IMR-90 (cell line): ENCODE results near the gene DPF3. TPM values are rescaled to one million over a fixed set of nuclear protein-coding genes. Genes with fewer than 3 reads are reported as not detected.

ENCODE experiments used
- ATAC-seq: fragments of 200-7000 bp; cut with Tn5 transposase; 2 replicates; pipeline ENCODE4 v1.9.1; 2020; ENCODE audit warnings: low read depth, mild to moderate bottlenecking, moderate library complexity
- BruUV-seq: library from RNA; stranded (reverse); fragments of 400-500 nt; replicated peaks from 2 replicates; lab custom pipeline; 2021; lab: Mats Ljungman, UMichigan
- CTCF ChIA-PET: fragments of 300-600 bp; formaldehyde crosslinking; extraction: SDS; loops from one replicate; lab custom pipeline; 2021; ENCODE audit warnings: antibody characterized with exemption; lab: Yijun Ruan, JAX
- POLR2A ChIA-PET: fragments of 300-600 bp; sonication (Branson Sonifier 250); formaldehyde crosslinking; loops from one replicate; lab custom pipeline; 2022; ENCODE audit warnings: antibody characterized with exemption; ENCODE audit not compliant: unreplicated experiment; lab: Charles Lee
- DNase-seq: peaks from one replicate; pipeline ENCODE4 v3.0.0; 2013
- H2AFZ ChIP-seq: replicated peaks from 2 replicates; pipeline ENCODE3; 2013; ENCODE audit warnings: low read length, mild to moderate bottlenecking; ENCODE audit not compliant: poor library complexity
- H2AK5ac ChIP-seq: 2 replicates; pipeline ENCODE4 v1.6.1; 2013; ENCODE audit warnings: low read depth, low read length, inconsistent platforms
- H2AK9ac ChIP-seq: replicated peaks from 2 replicates; pipeline ENCODE3; 2013; ENCODE audit warnings: mild to moderate bottlenecking, low read depth, low read length, moderate library complexity; ENCODE audit not compliant: poor library complexity
- H2BK120ac ChIP-seq: 2 replicates; pipeline ENCODE4 v1.6.1; 2013; ENCODE audit warnings: low read depth, low read length, inconsistent platforms
- H2BK15ac ChIP-seq: 3 replicates; pipeline ENCODE4 v1.6.1; 2013; ENCODE audit warnings: low read depth, low read length, inconsistent platforms
- H2BK20ac ChIP-seq: 2 replicates; pipeline ENCODE4 v1.6.1; 2013; ENCODE audit warnings: low read depth, mild to moderate bottlenecking, inconsistent platforms, low read length, moderate library complexity
- H2BK5ac ChIP-seq: 2 replicates; pipeline ENCODE4 v1.6.1; 2013; ENCODE audit warnings: mild to moderate bottlenecking, low read depth, low read length, inconsistent platforms; ENCODE audit not compliant: poor library complexity, severe bottlenecking
- H3K14ac ChIP-seq: replicated peaks from 2 replicates; pipeline ENCODE4 v1.6.1; 2013; ENCODE audit warnings: low read depth, low read length, inconsistent platforms
- H3K18ac ChIP-seq: 2 replicates; pipeline ENCODE4 v1.6.1; 2013; ENCODE audit warnings: low read depth, low read length, control low read depth
- H3K23ac ChIP-seq: 2 replicates; pipeline ENCODE4 v1.6.1; 2013; ENCODE audit warnings: low read depth, low read length, inconsistent platforms
- H3K27ac ChIP-seq: 2 replicates; pipeline ENCODE4 v1.5.1; 2013; ENCODE audit warnings: mild to moderate bottlenecking, control low read depth, low read length; ENCODE audit not compliant: insufficient read depth
- H3K27me3 ChIP-seq: 2 replicates; pipeline ENCODE4 v1.6.1; 2013; ENCODE audit warnings: low read length; ENCODE audit not compliant: control insufficient read depth, insufficient read depth
- H3K36me3 ChIP-seq: 2 replicates; pipeline ENCODE4 v1.6.1; 2013; ENCODE audit warnings: low read length, mixed read lengths; ENCODE audit not compliant: control insufficient read depth, insufficient read depth
- H3K4ac ChIP-seq: 2 replicates; pipeline ENCODE4 v1.6.1; 2013; ENCODE audit warnings: low read depth, low read length, inconsistent platforms
- H3K4me1 ChIP-seq: 2 replicates; pipeline ENCODE4 v1.6.1; 2013; ENCODE audit warnings: low read length, mixed read lengths; ENCODE audit not compliant: control insufficient read depth, insufficient read depth
- H3K4me2 ChIP-seq: 2 replicates; pipeline ENCODE4 v1.6.1; 2013; ENCODE audit warnings: low read depth, mild to moderate bottlenecking, control low read depth, low read length, moderate library complexity
- H3K4me3 ChIP-seq: 2 replicates; pipeline ENCODE4 v1.5.1; 2013; ENCODE audit warnings: low read depth, mild to moderate bottlenecking, control low read depth, low read length, moderate library complexity; ENCODE audit not compliant: insufficient read depth
- H3K56ac ChIP-seq: 2 replicates; pipeline ENCODE4 v1.6.1; 2013; ENCODE audit warnings: low read length, inconsistent platforms; ENCODE audit not compliant: insufficient read depth; ENCODE audit errors: extremely low read depth
- H3K79me1 ChIP-seq, 2 experiments: 2 replicates each; pipeline ENCODE4 v1.6.1; 2013; ENCODE audit warnings: low read length in 2 of 2, inconsistent platforms in 1 of 2, low read depth in 1 of 2
- H3K9ac ChIP-seq: 2 replicates; pipeline ENCODE4 v1.6.1; 2013; ENCODE audit warnings: low read depth, low read length, control low read depth
- H3K9me1 ChIP-seq: 2 replicates; pipeline ENCODE4 v1.6.1; 2013; ENCODE audit warnings: low read length, inconsistent platforms; ENCODE audit not compliant: insufficient read depth
- H3K9me3 ChIP-seq: 2 replicates; pipeline ENCODE4 v1.6.1; 2013; ENCODE audit warnings: low read length; ENCODE audit not compliant: control insufficient read depth, insufficient read depth
- H4K20me1 ChIP-seq: 2 replicates; pipeline ENCODE4 v1.6.1; 2013; ENCODE audit warnings: low read length, inconsistent platforms; ENCODE audit not compliant: insufficient read depth
- H4K5ac ChIP-seq: 2 replicates; pipeline ENCODE4 v1.6.1; 2013; ENCODE audit warnings: mild to moderate bottlenecking, low read depth, low read length, control low read depth
- H4K8ac ChIP-seq, 2 experiments: 2 replicates each; pipeline ENCODE4 v1.6.1; 2013; ENCODE audit warnings: low read depth in 2 of 2, low read length in 2 of 2, control low read depth in 1 of 2, inconsistent platforms in 1 of 2
- H4K91ac ChIP-seq: 2 replicates; pipeline ENCODE4 v1.6.1; 2013; ENCODE audit warnings: low read depth, low read length, inconsistent platforms; ENCODE audit not compliant: insufficient read depth
- CEBPB ChIP-seq: IDR thresholded peaks from 2 replicates; pipeline ENCODE4 v1.6.1; 2012; ENCODE audit warnings: low read depth, low read length, improper control_type of control experiment
- MAZ ChIP-seq: IDR thresholded peaks from 2 replicates; pipeline ENCODE4 v1.6.1; 2012; ENCODE audit warnings: low read depth, mild to moderate bottlenecking, low read length, improper control_type of control experiment, moderate library complexity, borderline replicate concordance
- POLR2A ChIP-seq: IDR thresholded peaks from 2 replicates; pipeline ENCODE4 v1.6.1; 2012; ENCODE audit warnings: mild to moderate bottlenecking, low read depth, low read length
- RAD21 ChIP-seq: IDR thresholded peaks from 2 replicates; pipeline ENCODE4 v1.6.1; 2012; ENCODE audit warnings: low read length, improper control_type of control experiment
- WGBS, 2 experiments: methylation state at CpG; one replicate each; pipeline versions ENCODE4 v1.1.5 to v1.1.7; 2013; ENCODE audit warnings: missing lambda C conversion rate in 2 of 2; ENCODE audit not compliant: insufficient read length in 1 of 2; ENCODE audit errors: extremely low coverage in 2 of 2; 5-methylcytosine and 5-hydroxymethylcytosine counted together
- dilution Hi-C: fragments of 300-500 bp; cut with HindIII; formaldehyde crosslinking; loops from one replicate; pipeline ENCODE4 v1.14.3; 2018; ENCODE audit warnings: low sequenced_read_pairs; ENCODE audit not compliant: unreplicated experiment
- in situ Hi-C: fragments of 300-500 bp; cut with MboI; formaldehyde crosslinking; loops from 3 replicates; pipeline ENCODE4 v1.14.3; 2019; ENCODE audit warnings: low sequenced_read_pairs, inconsistent platforms, mixed read lengths
- intact Hi-C: fragments of 100-400 bp; cut with micrococcal nuclease; formaldehyde crosslinking; loops from 2 replicates; pipeline ENCODE4 v1.10.0; 2022
- polyA plus RNA-seq, 3 experiments: library from polyadenylated mRNA; depleted of rRNA; stranded (reverse); fragments of >200 nt; gene quantifications; 2 replicates each; pipeline ENCODE4 v1.2.3, GENCODE V29; 2012; ENCODE audit warnings: low replicate concordance in 1 of 3
- total RNA-seq: library from RNA; depleted of rRNA; stranded (reverse); fragments of >200 nt; gene quantifications from 2 replicates; pipeline ENCODE4 v1.2.3, GENCODE V29; 2012
- TF ChIP-seq, protein P1 (sequence below): fragments of 150-350 bp; IDR thresholded peaks from 2 replicates; pipeline ENCODE4 v1.6.1; 2017; ENCODE audit warnings: mild to moderate bottlenecking, antibody characterized with exemption, low read length, low read depth

DPF3 gene
- total and polyA plus RNA-seq, 2 of the 4 experiments (the other 2 are of a cell fraction), result 30.5 to 32.8 TPM

DNA sequence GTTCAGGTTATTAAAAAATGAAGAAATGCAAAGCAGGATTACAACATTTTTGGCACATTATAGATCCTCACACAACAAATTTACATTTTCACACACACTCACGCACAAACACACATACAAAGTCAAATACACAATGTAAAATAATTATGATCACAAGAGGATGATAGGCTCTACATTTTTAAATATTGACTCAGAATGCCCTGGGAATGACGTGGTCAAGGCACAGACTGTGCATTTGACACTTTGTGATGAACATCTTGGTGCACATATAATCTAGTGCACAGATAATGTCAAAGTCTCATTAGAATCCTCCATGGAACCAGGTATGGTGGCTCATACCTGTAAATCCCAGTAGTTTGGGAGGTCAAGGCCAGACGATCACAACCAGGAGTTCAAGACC is 49.4 kb downstream of the DPF3 start:
- H3K4ac ChIP-seq, result no peak overlapping the region
- H2BK5ac ChIP-seq, result no peak overlapping the region
- H3K4me3 ChIP-seq, result no peak overlapping the region
- H2AK5ac ChIP-seq, result no peak overlapping the region
- no peak overlapping the region for H3K18ac ChIP-seq
- no peak overlapping the region for H3K9ac ChIP-seq
- no peaks in the 10 kb centered on the region for H3K36me3 ChIP-seq
- ChIA-PET POLR2A (no interaction called here), CTCF (interaction anchor here (0.7 kb wide), 1 partner anchor 120 kb away, joined by 3 read pairs; no protein-coding TSS in a partner anchor)
- no peak for TF ChIP-seq RAD21
- TF ChIP-seq, protein P1, sequence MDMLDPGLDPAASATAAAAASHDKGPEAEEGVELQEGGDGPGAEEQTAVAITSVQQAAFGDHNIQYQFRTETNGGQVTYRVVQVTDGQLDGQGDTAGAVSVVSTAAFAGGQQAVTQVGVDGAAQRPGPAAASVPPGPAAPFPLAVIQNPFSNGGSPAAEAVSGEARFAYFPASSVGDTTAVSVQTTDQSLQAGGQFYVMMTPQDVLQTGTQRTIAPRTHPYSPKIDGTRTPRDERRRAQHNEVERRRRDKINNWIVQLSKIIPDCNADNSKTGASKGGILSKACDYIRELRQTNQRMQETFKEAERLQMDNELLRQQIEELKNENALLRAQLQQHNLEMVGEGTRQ, result no peak
- no peak for TF ChIP-seq POLR2A
- TF ChIP-seq CEBPB, result no peak
- TF ChIP-seq MAZ, result no peak
- no peaks in the 10 kb centered on the region for H3K27me3 ChIP-seq
- H3K56ac ChIP-seq, result no peak overlapping the region
- DNase-seq, result no peak
- H3K4me1 ChIP-seq, result no peaks in the 10 kb centered on the region
- H3K9me3 ChIP-seq, result no peaks in the 10 kb centered on the region
- H3K27ac ChIP-seq, result no peak overlapping the region
- H2AFZ ChIP-seq, result no peak overlapping the region
- H4K91ac ChIP-seq, result no peak overlapping the region
- H3K4me2 ChIP-seq, result no peak overlapping the region
- H2BK20ac ChIP-seq, result no peak overlapping the region
- H2AK9ac ChIP-seq, result no peak overlapping the region
- no peak overlapping the region for H2BK15ac ChIP-seq
- peaks cover 47 to 65% of the 10 kb centered on the region in 2 experiments for H3K79me1 ChIP-seq
- WGBS, 2 experiments, result 100% methylated on average over 1 of the region's 3 CpGs; no CpG with 5 or more reads in 1 of the 2 experiments
- in situ Hi-C loops, result no loop called here
- H3K14ac ChIP-seq, result no peak overlapping the region
- peaks cover 10% of the 10 kb centered on the region; the same call in 1 of the 2 replicates for H3K9me1 ChIP-seq
- peaks cover 8% of the 10 kb centered on the region for H4K20me1 ChIP-seq
- no TSS peak for BruUV-seq
- H4K5ac ChIP-seq, result no peak overlapping the region
- dilution Hi-C loops, result no loop called here
- no peak overlapping the region for H4K8ac ChIP-seq
- intact Hi-C loops, result no loop called here
- no peak for ATAC-seq
- no peak overlapping the region for H3K23ac ChIP-seq
- no peak overlapping the region for H2BK120ac ChIP-seq
